Lung microvascular endothelial cell (primary cell): ENCODE data around the gene NUDT3. TPM values are rescaled to one million over a fixed set of nuclear protein-coding genes. Genes with fewer than 3 reads are reported as not detected.
A peak's percentile ranks its signal among the peaks of the same experiment; 100 is the strongest.

Source experiments
- DNase-seq, 2 donors: peaks; one replicate each; pipeline versions ENCODE4 v3.0.0 to v3.0.0-alpha.2; 2010; ENCODE audit warnings: low read depth in 2 of 2
- total RNA-seq: library from RNA; depleted of rRNA; stranded (reverse); fragments of >200 nt; gene quantifications from 2 replicates; pipeline ENCODE4 v1.2.1, GENCODE V29; 2014

NUDT3 gene
- total RNA-seq, 1 donor from 2014 or later, result 17.1 TPM

- no peak for DNase-seq
These were observed 151.9 kb downstream of the NUDT3 start for GRCh38 chr6:34240329-34241248.

DNA sequence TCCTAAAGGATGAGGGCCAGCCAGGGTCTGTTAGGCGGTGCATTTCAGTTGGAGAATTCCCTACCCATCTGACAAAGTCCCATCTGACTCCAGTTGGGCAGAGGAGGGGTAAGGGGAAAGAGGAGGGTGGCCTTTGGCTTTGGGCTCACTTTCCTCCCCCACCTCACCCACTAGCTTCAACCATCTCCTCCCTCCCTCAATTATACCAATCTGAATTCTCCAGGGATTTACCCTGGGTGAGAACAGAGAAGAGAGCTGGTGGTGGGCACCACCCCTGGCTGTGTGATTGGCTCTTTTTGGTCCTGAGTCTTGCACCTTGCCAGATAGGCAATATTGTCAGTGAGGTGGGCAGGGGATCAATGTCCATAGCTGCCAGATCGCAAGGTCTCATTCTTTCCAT is 152.6 kb downstream of the NUDT3 start:
- DNase-seq, result no peak

DNA sequence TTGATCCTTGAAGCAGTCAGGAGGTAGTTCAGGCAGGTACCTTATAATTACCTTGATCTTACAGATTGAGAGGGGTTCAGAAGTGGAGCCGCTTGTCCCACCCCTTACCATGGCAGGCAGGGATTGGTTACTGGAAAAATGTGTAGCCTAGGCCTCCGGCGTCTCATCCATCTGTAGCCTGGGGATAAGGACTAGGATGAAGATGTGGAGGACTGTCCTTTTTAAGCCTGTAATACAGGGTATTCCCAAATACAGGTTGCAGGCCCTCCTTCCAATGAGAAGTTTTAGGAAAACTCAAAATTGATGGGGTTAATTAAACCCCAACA is 153.0 kb downstream of the NUDT3 start:
- no peak for DNase-seq

GRCh38 chr6:34238585-34239499 is 153.6 kb downstream of the NUDT3 start:
- no peak for DNase-seq

GRCh38 chr6:34237722-34238584 is 154.5 kb downstream of the NUDT3 start:
- peak; percentile 36 to 37 for DNase-seq

DNA sequence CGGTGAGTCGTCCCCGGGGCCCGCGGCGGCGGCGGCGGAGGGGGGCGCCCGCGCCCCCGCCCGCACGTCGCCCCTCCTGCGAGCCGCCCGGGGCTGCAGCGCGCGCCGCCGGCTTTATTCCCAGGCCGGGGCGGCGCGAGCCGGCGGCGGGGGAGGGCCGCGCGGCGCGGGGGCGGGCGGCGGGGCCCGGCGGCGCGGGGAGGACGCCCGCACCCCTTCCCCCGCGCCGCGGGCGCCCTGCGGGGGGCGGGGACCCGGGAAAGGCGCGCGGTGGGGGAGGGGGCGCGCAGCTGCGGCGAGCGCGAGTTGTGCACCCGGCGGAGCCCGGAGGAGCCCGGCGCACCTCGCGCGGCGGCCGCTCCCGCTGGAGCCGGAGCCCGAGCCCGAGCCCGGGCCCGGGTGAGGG is 155.2 kb downstream of the NUDT3 start:
- DNase-seq, result peak in 1 of 2 donors; percentile 30

DNA sequence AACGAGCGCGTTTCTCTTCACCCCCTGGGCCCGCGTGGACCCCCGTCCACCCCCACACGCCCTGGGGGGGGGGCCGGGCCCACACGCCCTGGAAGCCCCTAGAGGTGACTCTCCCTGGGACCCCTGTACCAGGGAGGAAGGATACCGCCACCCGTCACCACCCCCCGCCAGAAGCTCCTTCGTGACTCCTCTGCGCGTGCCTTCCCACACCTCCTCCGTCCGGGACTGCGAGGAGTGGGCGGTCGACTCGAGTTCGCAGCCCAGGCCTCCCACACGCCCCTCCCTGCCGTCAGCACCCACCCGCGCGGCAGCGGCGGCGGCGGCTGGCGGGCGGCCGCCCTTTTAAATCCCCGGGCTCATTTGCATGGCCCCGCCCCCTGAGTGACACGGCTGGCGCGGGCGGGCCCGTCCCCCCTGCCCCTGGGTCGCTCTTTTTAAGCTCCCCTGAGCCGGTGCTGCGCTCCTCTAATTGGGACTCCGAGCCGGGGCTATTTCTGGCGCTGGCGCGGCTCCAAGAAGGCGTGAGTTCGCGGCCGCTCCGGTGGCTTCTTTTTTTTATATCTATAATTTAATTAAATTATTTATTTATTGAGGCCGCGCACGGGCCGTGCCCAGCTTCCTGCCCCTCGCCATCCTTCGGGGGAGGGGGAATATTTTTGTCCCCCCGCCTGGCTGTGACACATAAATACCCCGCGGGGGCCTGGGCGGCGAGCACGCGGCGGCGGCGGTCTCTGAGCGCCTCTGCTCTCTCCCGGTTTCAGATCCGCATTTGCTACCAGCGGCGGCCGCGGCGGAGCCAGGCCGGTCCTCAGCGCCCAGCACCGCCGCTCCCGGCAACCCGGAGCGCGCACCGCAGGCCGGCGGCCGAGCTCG is 155.8 kb downstream of the NUDT3 start, which contains the start of gene HMGA1:
HMGA1 (plus strand) TSS at position 431 of the 873 bp plus-strand sequence. CDS start 3,908 bp downstream, outside the sequence.
- DNase-seq, result peak; percentile 92

- DNase-seq, result peak in 1 of 2 donors; percentile 58
These were observed 156.4 kb downstream of the NUDT3 start for GRCh38 chr6:34236131-34236442.

DNA sequence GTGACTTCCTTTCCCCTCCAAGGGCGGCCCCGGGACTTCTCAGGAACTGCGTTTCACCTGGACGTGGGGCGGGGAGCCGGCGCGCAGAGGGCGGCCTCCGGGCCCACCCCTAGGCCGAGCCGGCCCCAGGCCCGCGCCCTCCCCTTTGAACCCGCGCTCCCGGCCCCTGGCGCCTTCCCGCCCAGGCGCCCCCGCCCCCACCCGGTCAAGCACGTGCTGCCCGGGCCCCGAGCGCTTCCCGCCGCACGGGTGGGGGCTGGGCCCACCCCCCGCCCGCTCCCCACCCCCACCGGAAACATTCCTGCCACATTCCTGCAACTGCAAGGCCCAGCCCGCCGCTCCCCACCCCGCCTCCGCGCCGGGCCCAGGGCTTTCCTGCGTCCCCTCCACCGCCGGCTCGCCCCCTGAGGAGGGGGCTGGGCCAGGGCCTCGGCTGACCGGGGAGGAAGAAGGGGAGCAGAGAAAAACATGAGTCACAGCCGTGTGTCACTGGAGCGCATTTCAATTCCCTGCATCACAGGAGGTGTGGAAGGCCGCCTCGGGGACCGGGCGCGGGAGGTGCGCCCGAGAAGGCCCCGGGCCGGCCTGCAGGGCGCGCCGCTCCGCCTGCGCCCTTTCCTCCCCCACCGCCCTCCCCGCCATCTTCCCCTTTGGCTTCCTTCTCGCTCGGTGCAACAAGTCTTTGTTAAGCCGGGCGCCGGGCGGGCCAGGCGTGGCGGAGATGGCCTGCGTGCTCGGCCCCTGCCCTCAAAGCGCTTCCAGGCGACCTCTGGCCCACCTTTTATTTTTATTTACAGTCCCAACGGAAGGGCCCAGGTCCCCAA is 156.9 kb downstream of the NUDT3 start:
- DNase-seq, result peak; percentile 78 to 80

- DNase-seq, result no peak
These were observed 157.7 kb downstream of the NUDT3 start for GRCh38 chr6:34234667-34235306.

- DNase-seq, result no peak
These were observed 158.6 kb downstream of the NUDT3 start for GRCh38 chr6:34233867-34234266.

- DNase-seq, result no peak
These were observed 159.6 kb downstream of the NUDT3 start for GRCh38 chr6:34232901-34233300.

- no peak for DNase-seq
These were observed 160.7 kb downstream of the NUDT3 start for GRCh38 chr6:34231566-34232336.

GRCh38 chr6:34230653-34231371 is 161.7 kb downstream of the NUDT3 start:
- DNase-seq, result no peak

GRCh38 chr6:34229877-34230276 is 162.6 kb downstream of the NUDT3 start:
- DNase-seq, result no peak
